Measurements from ENCODE around the gene KBTBD4.

The KBTBD4 gene

DNA sequence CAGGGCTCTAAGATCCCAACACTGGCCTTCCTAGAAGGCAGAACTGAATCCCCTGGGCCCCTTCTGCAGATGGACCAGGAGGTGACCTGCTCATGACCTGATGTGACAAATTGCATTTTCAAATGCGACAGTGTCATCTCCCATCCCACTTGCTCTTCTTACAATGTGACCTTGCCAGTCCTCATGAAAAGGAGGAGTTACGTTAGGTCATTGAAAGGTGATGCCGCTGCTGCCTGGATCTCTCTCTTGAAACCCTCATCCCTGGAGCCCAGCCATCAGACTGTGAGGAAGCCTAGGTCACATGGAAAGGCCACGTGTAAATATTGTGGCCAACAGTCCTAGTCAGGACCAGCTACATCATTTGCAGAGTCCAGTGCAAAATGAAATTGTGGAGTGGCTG, 21.1 kb upstream of the KBTBD4 start:
- TF ChIP-seq, protein P1, sequence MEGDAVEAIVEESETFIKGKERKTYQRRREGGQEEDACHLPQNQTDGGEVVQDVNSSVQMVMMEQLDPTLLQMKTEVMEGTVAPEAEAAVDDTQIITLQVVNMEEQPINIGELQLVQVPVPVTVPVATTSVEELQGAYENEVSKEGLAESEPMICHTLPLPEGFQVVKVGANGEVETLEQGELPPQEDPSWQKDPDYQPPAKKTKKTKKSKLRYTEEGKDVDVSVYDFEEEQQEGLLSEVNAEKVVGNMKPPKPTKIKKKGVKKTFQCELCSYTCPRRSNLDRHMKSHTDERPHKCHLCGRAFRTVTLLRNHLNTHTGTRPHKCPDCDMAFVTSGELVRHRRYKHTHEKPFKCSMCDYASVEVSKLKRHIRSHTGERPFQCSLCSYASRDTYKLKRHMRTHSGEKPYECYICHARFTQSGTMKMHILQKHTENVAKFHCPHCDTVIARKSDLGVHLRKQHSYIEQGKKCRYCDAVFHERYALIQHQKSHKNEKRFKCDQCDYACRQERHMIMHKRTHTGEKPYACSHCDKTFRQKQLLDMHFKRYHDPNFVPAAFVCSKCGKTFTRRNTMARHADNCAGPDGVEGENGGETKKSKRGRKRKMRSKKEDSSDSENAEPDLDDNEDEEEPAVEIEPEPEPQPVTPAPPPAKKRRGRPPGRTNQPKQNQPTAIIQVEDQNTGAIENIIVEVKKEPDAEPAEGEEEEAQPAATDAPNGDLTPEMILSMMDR (IDR thresholded peaks at IDR 0.05): no peak
- no peak for TF ChIP-seq ZFX (IDR thresholded peaks at IDR 0.05; ENCODE audit: borderline replicate concordance)
- H3K27ac ChIP-seq: no peak overlapping the region

DNA sequence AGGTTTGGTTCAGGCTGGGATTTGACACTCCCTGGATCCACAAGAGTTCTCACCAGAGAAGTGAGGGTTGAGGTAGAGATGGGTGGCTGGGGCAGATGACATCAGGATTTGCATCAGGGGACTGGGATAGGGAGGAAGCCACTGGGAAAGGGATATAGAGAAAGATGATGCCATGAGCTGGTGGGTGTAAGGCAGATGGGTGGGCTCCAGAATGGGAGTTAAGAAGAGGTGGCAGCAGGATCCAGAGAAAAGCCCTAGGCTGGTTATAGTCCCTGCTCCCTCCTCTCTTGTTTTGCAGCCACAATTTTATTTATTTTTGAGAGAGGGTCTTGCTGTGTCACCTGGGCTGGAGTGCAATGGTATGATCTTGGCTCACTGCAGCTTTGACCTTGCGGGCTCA, 17.2 kb upstream of the KBTBD4 start:
- TF ChIP-seq, protein P1 (IDR thresholded peaks at IDR 0.05): no peak
- no peak for TF ChIP-seq ZFX (IDR thresholded peaks at IDR 0.05; ENCODE audit: borderline replicate concordance)
- no peak overlapping the region for H3K27ac ChIP-seq

DNA sequence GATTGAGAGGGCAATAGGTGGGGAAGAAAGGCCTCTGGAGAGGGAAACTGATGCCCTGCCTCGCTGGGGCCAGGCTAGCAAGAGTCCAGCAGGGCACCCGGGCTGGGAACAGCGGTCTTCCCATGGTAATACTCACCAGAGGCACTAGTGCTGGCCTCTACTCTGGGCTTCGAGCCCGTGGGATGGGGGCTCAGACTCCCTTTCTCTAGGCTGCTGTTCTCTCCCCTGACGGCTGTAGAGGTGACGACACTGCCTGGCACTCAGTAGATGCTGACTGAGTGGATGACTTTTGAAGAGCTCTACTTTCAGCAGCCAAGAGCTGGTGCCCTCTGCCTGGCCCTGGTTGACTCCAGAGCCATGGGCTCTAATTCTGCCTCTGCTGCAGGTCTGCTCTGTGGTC, 16.3 kb upstream of the KBTBD4 start:
- no peak overlapping the region for H3K27ac ChIP-seq
- no peak for TF ChIP-seq ZFX (IDR thresholded peaks at IDR 0.05; ENCODE audit: borderline replicate concordance)
- TF ChIP-seq, protein P1 (IDR thresholded peaks at IDR 0.05): no peak

DNA sequence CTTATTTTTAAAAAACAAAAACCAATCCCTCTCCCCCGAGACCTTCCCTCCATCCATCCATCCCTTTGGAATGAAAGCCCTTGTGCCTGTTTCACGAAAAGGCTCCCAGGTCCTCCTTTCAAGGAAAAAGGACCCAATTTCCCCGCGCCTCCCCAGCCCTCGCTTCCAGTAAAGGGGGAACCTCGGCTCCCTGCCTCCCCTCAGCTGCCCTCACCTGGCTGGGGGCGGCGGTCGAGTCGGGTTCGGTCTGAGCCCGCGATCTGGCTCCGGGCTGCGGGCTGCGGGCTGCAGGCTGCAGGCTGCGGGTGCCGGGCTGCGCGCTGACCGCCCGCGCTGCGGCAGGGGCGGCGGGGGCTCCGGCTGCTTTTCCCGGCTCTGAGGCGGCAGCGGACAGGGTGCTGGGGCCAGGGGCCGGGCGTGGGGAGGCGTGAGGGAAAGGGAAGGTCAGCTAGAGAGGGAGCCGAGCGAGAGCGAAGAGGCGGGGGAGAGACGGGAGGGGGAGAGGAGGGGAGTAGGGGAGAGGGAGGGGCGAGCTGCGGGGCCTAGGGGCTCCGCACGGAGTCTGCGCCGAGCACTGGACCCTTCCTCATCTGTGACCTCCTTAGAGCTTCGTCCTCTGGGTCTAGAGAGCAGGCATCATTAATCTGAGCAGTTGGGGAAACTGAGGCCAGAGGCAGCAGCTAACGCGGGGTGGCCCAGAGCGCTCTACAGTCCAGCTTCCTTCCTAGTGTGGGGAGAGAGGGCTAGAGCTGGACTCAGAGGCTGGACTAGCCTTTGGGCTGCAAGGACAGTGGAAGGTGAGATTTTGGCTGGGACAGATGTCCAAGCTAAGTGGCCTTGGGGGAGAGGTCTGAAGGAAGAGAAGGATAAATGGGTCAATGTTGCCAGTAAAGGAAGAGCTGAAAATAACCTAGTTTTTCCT, 15.4 kb upstream of the KBTBD4 start, which contains the start of gene C1QTNF4:
Gene C1QTNF4 (minus strand): TSS at position 478 of the 922 bp plus-strand sequence. CDS start 3,601 bp downstream, outside the sequence.
- no peak within 1 kb of the TSS for H3K27ac ChIP-seq
- TF ChIP-seq, protein P1 (IDR thresholded peaks at IDR 0.05): no peak
- TF ChIP-seq ZFX (IDR thresholded peaks at IDR 0.05; ENCODE audit: borderline replicate concordance): no peak

DNA sequence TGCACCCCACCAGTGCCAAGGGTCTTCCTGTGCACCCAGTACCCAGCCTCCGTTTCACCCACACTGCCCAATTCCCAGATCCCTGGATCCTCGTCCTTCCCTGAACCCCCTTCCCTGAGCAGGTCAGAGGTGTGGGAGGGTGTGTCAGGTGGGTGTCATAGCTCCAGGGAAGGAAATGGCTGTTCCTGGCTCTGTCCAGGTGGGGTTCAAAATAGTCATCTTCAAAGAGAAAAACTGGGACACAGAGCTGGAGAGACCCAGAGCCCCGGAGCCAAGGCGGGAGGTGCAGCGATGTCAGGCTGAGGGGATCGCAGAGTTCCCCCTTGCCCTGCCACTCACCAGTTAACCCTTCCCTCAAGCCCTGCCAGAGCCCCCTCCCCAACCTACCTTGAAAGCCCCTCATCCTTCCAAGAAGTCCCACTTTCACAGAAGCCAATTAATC, 14.7 kb upstream of the KBTBD4 start:
- no peak overlapping the region for H3K27ac ChIP-seq
- TF ChIP-seq, protein P1 (IDR thresholded peaks at IDR 0.05): no peak
- TF ChIP-seq ZFX (IDR thresholded peaks at IDR 0.05; ENCODE audit: borderline replicate concordance): no peak

DNA sequence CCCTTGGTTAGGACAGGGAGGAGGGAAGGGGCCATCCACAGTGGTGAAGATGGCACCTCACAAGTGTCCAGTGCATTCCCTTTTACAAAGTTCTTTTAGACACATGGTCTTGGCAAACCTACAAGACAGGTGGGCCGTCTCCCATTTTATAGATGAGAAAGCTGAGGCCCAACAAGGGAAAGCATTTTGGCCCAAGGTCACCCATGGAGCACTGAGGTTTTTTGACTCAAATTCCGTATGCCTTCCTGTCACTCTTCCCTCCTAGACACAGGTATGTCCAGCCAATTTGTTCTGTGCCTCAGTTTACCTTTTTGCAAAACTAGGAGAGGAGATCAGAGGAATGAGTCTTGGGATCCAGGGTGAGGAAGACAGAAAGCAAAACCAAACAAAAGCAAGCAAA, 14.2 kb upstream of the KBTBD4 start:
- no peak overlapping the region for H3K27ac ChIP-seq
- TF ChIP-seq ZFX (IDR thresholded peaks at IDR 0.05; ENCODE audit: borderline replicate concordance): no peak
- TF ChIP-seq, protein P1 (IDR thresholded peaks at IDR 0.05): no peak

DNA sequence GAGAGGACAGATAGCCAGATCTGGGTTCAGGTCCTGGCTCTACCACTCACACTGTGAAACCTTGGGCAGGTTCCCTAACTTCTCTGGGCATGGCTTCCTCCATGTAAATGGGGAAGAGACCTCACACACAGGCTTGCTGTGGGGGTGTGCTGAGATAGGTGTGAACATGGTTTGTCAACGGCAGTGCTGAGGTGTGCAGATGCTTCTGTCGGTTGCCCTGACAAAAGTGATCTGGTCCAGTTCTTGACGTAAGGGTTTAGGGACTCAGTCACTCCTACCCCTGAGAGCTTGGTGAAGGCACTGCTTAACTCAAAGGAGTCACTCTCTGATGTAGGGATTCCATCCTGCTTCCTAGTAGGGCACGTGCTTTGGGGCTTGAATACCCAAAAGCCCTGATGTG, 13.5 kb upstream of the KBTBD4 start:
- H3K27ac ChIP-seq: no peak overlapping the region

More for the DNA sequence above, 13.5 kb upstream of the KBTBD4 start:
- TF ChIP-seq, protein P1 (IDR thresholded peaks at IDR 0.05): no peak
- TF ChIP-seq ZFX (IDR thresholded peaks at IDR 0.05; ENCODE audit: borderline replicate concordance): no peak

All from 22Rv1 (cell line).